BE2C (cell line): ENCODE results near the gene PCSK2.

Experiments
- DNase-seq: peaks from one replicate; pipeline ENCODE4 v3.0.0-alpha.2; 2020
- H3K27me3 ChIP-seq: fragments of 250-450 bp; sonication (Bioruptor Pico); 2 replicates; pipeline ENCODE4 v1.5.1; 2020; ENCODE audit warnings: mild to moderate bottlenecking
- H3K36me3 ChIP-seq: fragments of 250-450 bp; sonication (Bioruptor Pico); 2 replicates; pipeline ENCODE4 v1.5.1; 2020; ENCODE audit warnings: mild to moderate bottlenecking
- H3K4me1 ChIP-seq: fragments of 250-450 bp; sonication (Bioruptor Pico); 2 replicates; pipeline ENCODE4 v1.5.1; 2020
- H3K4me3 ChIP-seq: 2 replicates; pipeline ENCODE4 v1.5.1; 2011; ENCODE audit warnings: low read depth, low read length
- H3K9me3 ChIP-seq: fragments of 250-450 bp; sonication (Bioruptor Pico); 2 replicates; pipeline ENCODE4 v1.5.1; 2020
- TF ChIP-seq, protein P1 (sequence below): IDR thresholded peaks from 2 replicates; pipeline ENCODE4 v1.5.1; 2012; ENCODE audit warnings: mild to moderate bottlenecking, low read depth, low read length

The PCSK2 gene

GRCh38 chr20:17233626-17234025, 6.8 kb downstream of the PCSK2 start:
- TF ChIP-seq, protein P1, sequence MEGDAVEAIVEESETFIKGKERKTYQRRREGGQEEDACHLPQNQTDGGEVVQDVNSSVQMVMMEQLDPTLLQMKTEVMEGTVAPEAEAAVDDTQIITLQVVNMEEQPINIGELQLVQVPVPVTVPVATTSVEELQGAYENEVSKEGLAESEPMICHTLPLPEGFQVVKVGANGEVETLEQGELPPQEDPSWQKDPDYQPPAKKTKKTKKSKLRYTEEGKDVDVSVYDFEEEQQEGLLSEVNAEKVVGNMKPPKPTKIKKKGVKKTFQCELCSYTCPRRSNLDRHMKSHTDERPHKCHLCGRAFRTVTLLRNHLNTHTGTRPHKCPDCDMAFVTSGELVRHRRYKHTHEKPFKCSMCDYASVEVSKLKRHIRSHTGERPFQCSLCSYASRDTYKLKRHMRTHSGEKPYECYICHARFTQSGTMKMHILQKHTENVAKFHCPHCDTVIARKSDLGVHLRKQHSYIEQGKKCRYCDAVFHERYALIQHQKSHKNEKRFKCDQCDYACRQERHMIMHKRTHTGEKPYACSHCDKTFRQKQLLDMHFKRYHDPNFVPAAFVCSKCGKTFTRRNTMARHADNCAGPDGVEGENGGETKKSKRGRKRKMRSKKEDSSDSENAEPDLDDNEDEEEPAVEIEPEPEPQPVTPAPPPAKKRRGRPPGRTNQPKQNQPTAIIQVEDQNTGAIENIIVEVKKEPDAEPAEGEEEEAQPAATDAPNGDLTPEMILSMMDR: no peak
- no peaks in the 10 kb centered on the region for H3K4me1 ChIP-seq
- H3K9me3 ChIP-seq: no peaks in the 10 kb centered on the region
- peaks cover 13% of the 10 kb centered on the region for H3K27me3 ChIP-seq
- no peak for DNase-seq
- H3K36me3 ChIP-seq: no peaks in the 10 kb centered on the region
- H3K4me3 ChIP-seq: no peak overlapping the region

- no peak for DNase-seq
- H3K9me3 ChIP-seq: no peaks in the 10 kb centered on the region
- H3K4me1 ChIP-seq: no peaks in the 10 kb centered on the region
- TF ChIP-seq, protein P1: no peak
- H3K4me3 ChIP-seq: no peak overlapping the region
- H3K36me3 ChIP-seq: no peaks in the 10 kb centered on the region
- no peaks in the 10 kb centered on the region for H3K27me3 ChIP-seq
Observed at GRCh38 chr20:17236766-17237165, 9.9 kb downstream of the PCSK2 start.

GRCh38 chr20:17248224-17248623, 21.4 kb downstream of the PCSK2 start:
- Histone ChIP-seq H3K4me3 (no peak overlapping the region), H3K4me1 (no peaks in the 10 kb centered on the region), H3K36me3 (no peaks in the 10 kb centered on the region), H3K27me3 (no peaks in the 10 kb centered on the region), H3K9me3 (no peaks in the 10 kb centered on the region)
- DNase-seq: no peak
- TF ChIP-seq, protein P1: no peak

DNA sequence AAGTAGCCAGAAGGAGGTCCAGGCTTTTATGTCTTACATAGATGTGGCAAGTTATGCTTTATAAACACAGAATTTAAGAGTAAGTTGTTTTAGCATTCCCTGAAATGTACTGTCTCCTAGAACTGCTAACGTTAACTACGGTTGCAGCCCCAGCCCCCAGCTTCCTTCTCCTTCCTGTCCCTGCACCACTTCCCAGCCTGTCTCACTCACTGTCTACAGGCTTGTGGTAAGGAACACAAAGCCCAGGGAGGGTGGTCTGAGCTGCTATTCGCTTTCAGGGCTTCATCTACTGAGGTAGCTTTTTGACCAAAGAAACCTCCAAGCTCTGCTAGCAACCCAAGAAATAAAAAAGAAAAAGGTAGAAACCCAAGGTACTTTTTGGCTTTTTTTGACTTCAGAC, 35.9 kb downstream of the PCSK2 start:
- Histone ChIP-seq H3K4me1 (no peaks in the 10 kb centered on the region), H3K36me3 (no peaks in the 10 kb centered on the region), H3K4me3 (no peak overlapping the region), H3K27me3 (no peaks in the 10 kb centered on the region), H3K9me3 (no peaks in the 10 kb centered on the region)
- TF ChIP-seq, protein P1: no peak
- DNase-seq: no peak

GRCh38 chr20:17273717-17274116, 46.9 kb downstream of the PCSK2 start:
- Histone ChIP-seq H3K4me1 (no peaks in the 10 kb centered on the region), H3K27me3 (no peaks in the 10 kb centered on the region)
- TF ChIP-seq, protein P1: no peak

GRCh38 chr20:17276101-17276500, 49.3 kb downstream of the PCSK2 start:
- no peaks in the 10 kb centered on the region for H3K9me3 ChIP-seq
- H3K27me3 ChIP-seq: no peaks in the 10 kb centered on the region
- H3K4me1 ChIP-seq: no peaks in the 10 kb centered on the region
- DNase-seq: no peak
- no peaks in the 10 kb centered on the region for H3K36me3 ChIP-seq
- TF ChIP-seq, protein P1: no peak
- no peak overlapping the region for H3K4me3 ChIP-seq

More at GRCh38 chr20:17273717-17274116, 46.9 kb downstream of the PCSK2 start:
- H3K9me3 ChIP-seq: no peaks in the 10 kb centered on the region
- DNase-seq: no peak
- H3K4me3 ChIP-seq: no peak overlapping the region
- H3K36me3 ChIP-seq: no peaks in the 10 kb centered on the region
